Stimulated activated CD4-positive, alpha-beta T cell treated with anti-CD3 and anti-CD28 coated beads, Interleukin-4, amount 100 ng/mL, for 24 hours (primary cell): ENCODE data around the gene ZNF215.
"Not testable (repeated sequence)": the region's sequence is repeated elsewhere in the genome, so short reads cannot be mapped to it uniquely, and the experiment has no call there.

Source experiments
- DNase-seq: peaks from one replicate; pipeline ENCODE4 v3.0.0-alpha.2; 2020

ZNF215 gene

DNA sequence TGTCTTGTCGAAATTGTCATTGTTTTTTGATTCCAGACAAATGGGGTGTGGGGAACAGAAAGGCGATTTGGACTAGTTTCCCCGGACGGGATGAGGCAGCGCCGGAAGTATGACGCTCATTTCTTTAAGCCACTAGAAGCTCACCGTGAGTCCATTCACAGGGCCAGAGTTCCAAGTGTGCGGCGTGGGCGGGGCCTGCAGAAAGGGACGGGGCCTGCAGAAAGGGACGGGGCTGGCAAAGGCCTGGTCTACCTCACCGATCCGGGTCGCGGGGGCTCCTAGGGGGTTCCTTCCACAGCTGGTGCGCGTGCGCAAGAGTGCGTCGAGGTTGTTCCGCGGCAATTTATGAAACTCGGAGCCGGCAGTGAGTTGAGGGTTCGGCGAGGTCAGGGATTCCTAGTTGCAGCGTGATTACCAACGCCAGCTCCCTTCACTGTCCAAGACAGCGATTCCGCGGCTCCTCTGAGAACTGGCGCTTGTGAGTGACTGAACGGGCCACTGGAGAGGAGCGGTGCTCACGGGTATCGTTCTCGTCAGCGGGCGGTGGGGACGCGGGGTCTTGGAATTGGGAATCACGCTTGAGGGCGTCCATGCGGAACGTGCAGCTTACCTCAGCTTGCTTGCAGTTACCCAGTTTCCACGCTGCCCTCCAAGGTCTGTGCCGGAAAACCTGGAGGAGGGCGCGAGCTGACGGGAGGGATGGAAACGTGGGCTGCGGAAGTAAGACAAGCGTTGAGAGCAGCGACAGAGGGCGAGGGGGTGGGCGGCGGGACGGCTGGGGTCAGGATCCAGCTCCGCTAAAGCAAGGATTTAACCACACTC lies at the start of gene ZNF215:
TSS of gene ZNF215 (plus strand) at position 219 of the 822 bp plus-strand sequence. CDS start 5,847 bp downstream, outside the sequence.
- DNase-seq, result peak; percentile 6

GRCh38 chr11:6876914-6877313 lies 49.3 kb upstream of the ZNF215 start:
- no peak for DNase-seq

GRCh38 chr11:6882751-6883150 lies 43.5 kb upstream of the ZNF215 start:
- DNase-seq, result no peak

DNA sequence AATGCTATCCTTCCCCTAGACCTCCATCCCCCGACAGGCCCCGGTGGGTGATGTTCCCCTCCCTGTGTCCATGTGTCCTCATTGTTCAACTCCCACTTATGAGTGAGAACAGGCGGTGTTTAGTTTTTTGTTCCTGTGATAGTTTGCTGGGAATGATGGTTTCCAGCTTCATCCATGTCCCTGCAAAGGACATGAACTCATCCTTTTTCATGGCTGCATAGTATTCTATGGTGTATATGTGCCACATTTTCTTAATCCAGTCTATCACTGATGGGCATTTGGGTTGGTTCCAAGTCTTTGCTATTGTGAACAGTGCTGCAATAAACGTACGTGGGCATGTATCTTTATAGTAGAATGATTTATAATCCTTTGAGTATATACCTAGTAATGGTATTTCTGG lies 38.5 kb upstream of the ZNF215 start:
- not testable (repeated sequence) for DNase-seq

- DNase-seq, result no peak
These were observed 37.4 kb upstream of the ZNF215 start for GRCh38 chr11:6888830-6889229.

DNA sequence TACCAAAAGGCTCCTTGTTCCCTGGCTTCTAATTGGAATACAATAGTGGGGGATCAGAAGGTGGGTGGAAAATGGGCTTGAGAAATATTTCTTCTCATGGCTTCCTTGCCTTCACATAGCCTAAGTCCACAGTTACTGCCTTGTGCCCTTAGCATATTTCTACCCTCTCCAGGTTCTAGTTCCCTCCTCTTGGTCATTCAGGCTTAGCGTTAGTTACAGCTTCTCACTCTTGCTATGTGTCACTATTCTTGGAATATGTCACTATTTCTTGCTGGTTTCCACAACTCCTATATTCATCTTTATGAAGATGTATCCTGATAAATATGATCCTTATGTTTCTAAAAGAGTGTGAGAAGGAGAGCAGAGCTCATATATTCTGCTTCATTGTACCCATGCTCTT lies 36.4 kb upstream of the ZNF215 start:
- DNase-seq, result no peak

- DNase-seq, result no peak
These were observed 33.8 kb upstream of the ZNF215 start, which contains the start of gene OR2D2 for GRCh38 chr11:6892400-6892799. Gene OR2D2 (minus strand): TSS chr11:6892500. CDS start chr11:6892500, 0 bp downstream.

DNA sequence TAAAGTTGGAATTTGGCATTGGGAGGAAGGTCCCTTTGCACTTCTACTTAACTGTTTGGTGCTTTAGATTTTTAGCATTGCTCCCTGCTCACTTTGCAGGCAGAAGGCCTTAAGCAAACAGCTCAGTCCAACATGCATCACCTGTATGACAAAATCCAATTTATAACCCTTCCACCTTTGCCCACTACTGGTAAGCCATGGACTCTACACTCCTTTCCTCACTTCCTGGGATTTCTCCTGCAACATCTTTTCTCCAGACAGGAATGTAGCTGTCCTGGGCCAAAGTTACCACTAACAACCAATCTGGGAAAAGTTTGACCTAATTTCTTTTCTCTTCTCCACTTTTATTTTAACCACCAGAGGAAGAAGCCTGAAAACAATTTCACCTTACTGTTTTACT lies 32.1 kb upstream of the ZNF215 start:
- no peak for DNase-seq

- DNase-seq, result no peak
These were observed 31.2 kb upstream of the ZNF215 start for GRCh38 chr11:6895010-6895409.

GRCh38 chr11:6898911-6899310 lies 27.3 kb upstream of the ZNF215 start:
- DNase-seq, result no peak

GRCh38 chr11:6900327-6900999 lies 25.8 kb upstream of the ZNF215 start:
- no peak for DNase-seq

DNA sequence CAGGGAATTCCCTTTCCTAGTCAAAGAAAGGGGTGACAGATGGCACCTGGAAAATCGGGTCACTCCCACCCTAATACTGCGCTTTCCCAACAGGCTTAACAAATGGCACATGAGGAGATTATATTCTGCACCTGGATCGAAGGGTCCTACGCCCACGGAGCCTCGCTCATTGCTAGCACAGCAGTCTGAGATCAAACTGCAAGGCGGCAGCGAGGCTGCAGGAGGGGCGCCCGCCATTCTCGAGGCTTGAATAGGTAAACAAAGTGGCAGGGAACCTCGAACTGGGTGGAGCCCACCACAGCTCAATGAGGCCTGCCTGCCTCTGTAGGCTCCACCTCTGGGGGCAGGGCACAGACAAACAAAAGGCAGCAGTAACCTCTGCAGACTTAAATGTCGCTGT lies 21.4 kb upstream of the ZNF215 start:
- not testable (repeated sequence) for DNase-seq

GRCh38 chr11:6911378-6911777 lies 14.8 kb upstream of the ZNF215 start:
- DNase-seq, result no peak

GRCh38 chr11:6911948-6912347 lies 14.3 kb upstream of the ZNF215 start:
- no peak for DNase-seq

DNA sequence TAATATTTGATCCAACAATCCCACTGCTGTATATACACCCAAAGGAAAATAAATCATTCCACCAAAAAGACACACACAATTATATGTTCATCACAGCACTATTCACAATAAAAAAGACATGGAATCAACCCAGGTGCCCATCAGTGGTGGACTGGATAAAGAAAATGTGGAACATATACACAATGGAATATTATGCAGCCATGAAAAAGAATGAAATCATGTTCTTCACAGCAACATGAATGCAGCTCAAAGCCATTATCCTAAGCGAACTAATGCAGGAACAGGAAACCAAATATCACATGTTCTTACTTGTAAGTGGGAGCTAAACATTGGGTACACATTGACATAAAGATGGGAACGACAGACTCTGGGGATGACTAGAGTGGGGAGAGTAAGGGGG lies 6.5 kb upstream of the ZNF215 start:
- no peak for DNase-seq

DNA sequence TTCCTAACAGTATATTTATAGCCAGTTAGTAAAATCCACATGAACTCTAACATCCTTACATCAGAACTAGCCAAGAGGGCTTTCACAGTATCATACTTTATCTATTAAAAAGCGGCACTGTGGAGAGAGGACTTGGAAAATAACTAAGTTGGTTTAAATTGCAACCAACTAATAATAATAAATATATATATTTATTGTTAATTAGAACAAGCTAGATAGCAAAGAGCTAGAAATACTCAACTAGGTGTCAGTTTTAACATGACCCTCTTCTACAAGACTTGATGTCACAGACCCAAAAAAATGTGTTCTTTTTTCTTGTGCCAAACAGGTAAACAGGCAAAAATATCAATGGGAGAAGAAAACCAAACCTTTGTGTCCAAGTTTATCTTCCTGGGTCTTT lies 5.5 kb upstream of the ZNF215 start, which contains the start of gene OR2D3:
TSS of gene OR2D3 (plus strand) at position 301 of the 400 bp plus-strand sequence. CDS start at position 301, 0 bp downstream.
- no peak for DNase-seq

DNA sequence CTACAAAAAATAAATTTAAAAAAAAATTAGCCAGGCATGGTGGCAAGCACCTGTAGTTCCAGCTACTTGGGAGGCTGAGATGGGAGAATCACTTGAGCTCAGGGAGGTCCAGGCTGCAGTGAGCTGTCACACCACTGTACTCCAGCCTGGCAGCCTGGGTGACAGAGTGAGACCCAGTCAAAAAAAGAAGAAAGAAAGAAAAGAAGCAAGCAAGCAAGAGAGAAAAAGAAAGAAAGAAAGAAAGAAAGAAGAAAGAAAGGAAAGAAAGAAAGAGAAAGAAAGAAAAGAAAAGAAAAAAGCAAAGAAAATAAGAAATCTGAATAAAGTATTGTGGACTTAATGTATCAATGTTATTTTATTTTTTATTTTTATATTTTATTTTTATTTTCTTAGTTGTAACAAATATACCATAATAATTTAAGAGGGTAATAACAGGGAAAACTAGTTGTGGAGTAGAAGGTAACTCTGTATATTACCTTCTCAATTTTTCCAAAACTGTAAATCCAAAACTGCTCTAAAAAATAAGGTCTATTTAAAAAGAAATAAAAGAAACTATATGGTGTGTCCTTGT lies 1.1 kb upstream of the ZNF215 start:
- DNase-seq, result no peak

DNA sequence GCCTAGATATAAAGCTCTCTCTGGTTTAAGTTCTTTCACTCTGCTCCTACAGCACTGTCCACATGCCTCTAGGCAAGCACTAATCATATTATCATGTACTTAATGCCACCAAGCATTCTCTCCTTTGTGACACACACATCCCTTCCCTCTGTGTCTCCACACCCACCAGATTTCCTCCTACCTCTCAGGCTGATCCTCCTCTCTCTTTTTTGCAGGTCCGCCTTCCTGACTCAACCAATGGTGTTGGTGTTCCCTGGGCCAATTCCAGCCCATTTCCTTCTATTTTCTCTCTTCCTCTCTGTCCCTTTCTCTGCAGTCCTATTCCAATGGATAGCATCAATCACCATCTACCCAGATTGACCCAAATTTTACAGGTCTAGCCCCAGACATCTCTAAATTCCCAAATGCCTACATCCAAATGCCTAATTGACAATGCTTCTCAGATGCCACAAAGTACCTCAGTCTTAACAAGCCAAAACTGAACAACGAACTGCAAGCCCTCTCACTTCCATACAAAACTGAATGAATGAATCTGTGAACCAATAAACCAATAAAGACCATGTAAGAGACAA lies 504 bp upstream of the ZNF215 start:
- DNase-seq, result no peak

DNA sequence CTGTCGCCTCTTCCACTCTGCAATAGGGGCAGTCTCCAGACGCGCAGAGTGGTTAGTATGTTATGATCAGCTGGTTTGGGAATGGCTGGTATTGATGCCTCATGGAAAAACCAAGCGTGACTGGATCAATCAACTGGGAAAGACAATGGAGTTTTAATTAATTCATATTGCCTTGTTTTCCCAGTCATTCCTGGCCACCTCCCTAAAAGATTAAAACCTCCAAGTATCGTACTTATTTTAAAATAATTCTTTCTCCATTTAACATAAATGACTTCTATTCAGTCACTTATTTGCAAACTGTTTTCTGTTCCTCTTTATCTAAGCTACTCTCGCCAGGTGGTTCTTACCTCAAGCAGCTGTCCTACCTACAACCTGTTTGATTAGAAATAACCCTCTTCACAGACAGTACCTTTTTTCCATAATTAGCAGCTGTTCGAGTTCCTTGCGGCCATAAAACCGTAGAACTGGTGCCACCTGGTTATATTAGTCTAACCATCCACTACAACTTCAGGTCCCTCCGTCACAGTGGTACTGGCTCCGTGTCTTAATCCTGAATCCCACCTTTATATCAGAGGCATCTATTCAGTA lies 898 bp downstream of the ZNF215 start:
- DNase-seq, result no peak

DNA sequence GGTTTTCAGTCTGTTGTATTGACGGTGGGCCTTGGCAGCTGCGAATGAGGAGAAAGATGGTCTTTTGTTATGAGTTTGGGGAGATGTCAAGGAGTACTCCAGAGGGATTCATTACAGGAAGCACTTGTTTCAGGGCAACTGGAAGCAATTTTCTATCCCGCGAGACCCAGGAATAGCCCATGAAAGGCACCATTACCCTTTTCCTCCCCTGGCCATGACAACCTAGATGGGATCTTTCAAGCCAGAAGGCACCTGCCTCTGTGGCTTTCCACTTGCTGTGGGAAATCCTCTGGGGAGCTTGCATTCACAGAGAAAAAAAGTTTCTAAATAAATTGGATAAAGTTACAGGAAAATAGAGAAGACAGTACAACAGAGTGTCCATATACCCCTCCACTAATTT lies 2.7 kb downstream of the ZNF215 start:
- no peak for DNase-seq

DNA sequence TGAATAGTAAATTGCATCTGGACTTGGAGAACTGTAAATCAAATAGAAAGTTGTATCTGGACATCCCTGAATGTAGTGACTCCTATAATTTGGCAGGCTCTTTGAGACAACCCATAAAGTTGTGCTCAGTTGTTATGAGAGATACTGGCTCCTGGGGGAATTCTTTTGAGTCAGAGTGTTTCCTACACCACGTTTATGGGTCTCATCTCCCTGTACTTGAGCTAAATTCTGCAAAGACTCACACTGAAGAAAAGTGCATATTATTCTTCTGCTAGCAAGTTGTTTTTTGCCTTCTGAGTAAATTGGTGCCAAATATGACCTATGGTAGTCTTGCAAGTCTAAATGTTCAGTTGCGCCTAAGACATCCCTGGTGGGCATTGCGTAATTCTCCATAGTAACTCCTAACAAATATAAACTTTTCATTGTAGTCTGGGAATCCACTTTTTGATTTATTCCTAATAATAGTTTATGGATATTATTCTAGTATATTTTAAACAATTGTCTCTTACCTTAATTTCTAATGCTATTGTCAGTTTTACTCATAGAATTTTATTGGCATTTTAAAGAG lies 5.0 kb downstream of the ZNF215 start:
- DNase-seq, result no peak

DNA sequence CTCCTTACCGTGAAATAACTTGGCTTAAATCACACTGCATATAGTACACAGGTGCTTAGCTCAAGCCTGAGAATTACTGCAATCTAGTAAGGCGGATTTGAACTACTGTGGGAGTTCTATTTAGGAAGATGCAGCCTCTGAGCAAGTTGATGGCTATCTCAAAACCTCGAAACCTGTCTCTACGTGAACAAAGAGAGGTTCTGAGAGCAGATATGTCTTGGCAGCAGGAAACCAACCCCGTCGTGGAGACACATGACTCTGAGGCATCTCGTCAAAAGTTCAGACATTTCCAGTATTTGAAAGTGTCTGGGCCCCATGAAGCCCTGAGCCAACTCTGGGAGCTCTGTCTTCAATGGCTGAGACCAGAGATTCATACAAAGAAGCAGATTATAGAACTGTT lies 5.9 kb downstream of the ZNF215 start:
- no peak for DNase-seq

DNA sequence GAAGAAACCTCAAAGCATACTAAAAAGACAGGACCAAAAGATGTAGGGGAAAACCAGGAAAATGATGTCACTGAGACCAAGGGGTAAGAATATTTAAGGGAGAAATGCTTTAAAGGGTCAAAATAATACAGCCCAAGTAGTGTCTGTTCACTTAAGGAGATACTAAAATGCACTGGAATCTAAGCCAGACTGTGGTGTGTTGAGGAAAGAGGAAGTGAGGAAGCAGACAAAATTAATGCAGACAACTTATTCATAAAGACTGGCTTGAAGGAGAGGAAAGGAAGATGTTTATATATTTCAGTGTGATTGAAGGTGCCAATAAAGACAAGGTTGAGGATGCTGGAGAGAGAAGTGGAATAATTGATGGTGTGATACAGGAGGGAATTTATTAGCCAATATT lies 15.7 kb downstream of the ZNF215 start:
- DNase-seq, result no peak
